SIG-M5 treated with dmso at 0.1 percent for 504 hours (cell line): Measurements from ENCODE around the gene WEE2.

Experiments
- DNase-seq: peaks from one replicate; lab custom pipeline; 2025; ENCODE audit not compliant: unreplicated experiment; lab: John Stamatoyannopoulos, UW

WEE2 gene

GRCh38 chr7:141708351-141708750, at the start of gene WEE2:
Gene WEE2 (plus strand): TSS chr7:141708353. CDS start chr7:141708759, 406 bp downstream.
- no peak for DNase-seq

- no peak for DNase-seq
These were observed 48.7 kb upstream of the WEE2 start for GRCh38 chr7:141659501-141659900.

GRCh38 chr7:141660259-141660658, 47.9 kb upstream of the WEE2 start:
- peak; percentile 80 for DNase-seq

GRCh38 chr7:141663081-141663849, 44.9 kb upstream of the WEE2 start:
- peak; percentile 62 for DNase-seq

- DNase-seq = no peak
These were observed 43.7 kb upstream of the WEE2 start for GRCh38 chr7:141664450-141664849.

- no peak for DNase-seq
These were observed 42.7 kb upstream of the WEE2 start for GRCh38 chr7:141665208-141666035.

GRCh38 chr7:141666071-141666470, 42.1 kb upstream of the WEE2 start:
- DNase-seq = no peak

GRCh38 chr7:141668853-141669252, 39.3 kb upstream of the WEE2 start:
- DNase-seq = no peak

GRCh38 chr7:141671705-141672496, 36.3 kb upstream of the WEE2 start:
- DNase-seq = peak; percentile 86

GRCh38 chr7:141673346-141673745, 34.8 kb upstream of the WEE2 start:
- DNase-seq = no peak

GRCh38 chr7:141674171-141674671, 33.9 kb upstream of the WEE2 start:
- DNase-seq = no peak

GRCh38 chr7:141674702-141675101, 33.5 kb upstream of the WEE2 start:
- DNase-seq = no peak

GRCh38 chr7:141675436-141676215, 32.5 kb upstream of the WEE2 start:
- peak; percentile 23 for DNase-seq

- DNase-seq = no peak
These were observed 31.5 kb upstream of the WEE2 start for GRCh38 chr7:141676618-141677017.

GRCh38 chr7:141679014-141679413, 29.1 kb upstream of the WEE2 start:
- DNase-seq = no peak

GRCh38 chr7:141685285-141686023, 22.7 kb upstream of the WEE2 start:
- no peak for DNase-seq

GRCh38 chr7:141686074-141686473, 22.1 kb upstream of the WEE2 start:
- no peak for DNase-seq

GRCh38 chr7:141686670-141687069, 21.5 kb upstream of the WEE2 start:
- no peak for DNase-seq

- DNase-seq = no peak
These were observed 20.1 kb upstream of the WEE2 start for GRCh38 chr7:141688043-141688442.
